Fibroblast of lung (primary cell): ENCODE data around the gene RREB1. TPM values are rescaled to one million over a fixed set of nuclear protein-coding genes. Genes with fewer than 3 reads are reported as not detected.

Experiments
- DNase-seq, 2 donors: peaks; one replicate each; pipeline versions ENCODE4 v3.0.0 to v3.0.0-alpha.2; 2010; ENCODE audit warnings: low read depth in 2 of 2
- H2AFZ ChIP-seq: 2 replicates; pipeline ENCODE4 v1.5.1; 2012; ENCODE audit warnings: low read length, control low read depth, inconsistent platforms
- H3K27ac ChIP-seq: 2 replicates; pipeline ENCODE4 v1.5.1; 2011; ENCODE audit warnings: low read length, control low read depth; ENCODE audit not compliant: insufficient read depth
- H3K27me3 ChIP-seq: 2 replicates; pipeline ENCODE4 v1.5.1; 2011; ENCODE audit warnings: mild to moderate bottlenecking, low read length; ENCODE audit not compliant: control insufficient read depth, insufficient read depth
- H3K36me3 ChIP-seq: 2 replicates; pipeline ENCODE4 v1.5.1; 2011; ENCODE audit warnings: low read length; ENCODE audit not compliant: control insufficient read depth, insufficient read depth
- H3K4me1 ChIP-seq: 2 replicates; pipeline ENCODE4 v1.5.1; 2011; ENCODE audit warnings: low read length; ENCODE audit not compliant: control insufficient read depth, insufficient read depth; ENCODE audit errors: extremely low read depth
- H3K4me2 ChIP-seq: 2 replicates; pipeline ENCODE4 v1.5.1; 2011; ENCODE audit warnings: low read length, control low read depth; ENCODE audit not compliant: insufficient read depth; ENCODE audit errors: extremely low read depth
- H3K4me3 ChIP-seq, 4 experiments: fragments of 200-600 bp in 1 of 4; sonication (generic) in 1 of 4; replicated peaks in 1 of 4; 2 replicates each; pipeline ENCODE4 v1.5.1; 2011 to 2016; ENCODE audit warnings: low read length in 4 of 4, low read depth in 3 of 4, mild to moderate bottlenecking in 3 of 4, control low read depth in 2 of 4, inconsistent platforms in 1 of 4, mixed read lengths in 1 of 4; ENCODE audit not compliant: insufficient read depth in 1 of 4; ENCODE audit errors: control extremely low read depth in 1 of 4
- H3K79me2 ChIP-seq: 2 replicates; pipeline ENCODE4 v1.5.1; 2012; ENCODE audit warnings: mild to moderate bottlenecking, low read length, inconsistent platforms; ENCODE audit not compliant: control insufficient read depth, insufficient read depth
- H3K9ac ChIP-seq: 2 replicates; pipeline ENCODE4 v1.5.1; 2011; ENCODE audit warnings: mild to moderate bottlenecking, low read length, control low read depth; ENCODE audit not compliant: insufficient read depth
- H3K9me3 ChIP-seq: 2 replicates; pipeline ENCODE4 v1.5.1; 2012; ENCODE audit warnings: low read depth, low read length; ENCODE audit not compliant: control insufficient read depth, insufficient read depth
- H4K20me1 ChIP-seq: 2 replicates; pipeline ENCODE4 v1.5.1; 2011; ENCODE audit warnings: low read length; ENCODE audit not compliant: control insufficient read depth, insufficient read depth; ENCODE audit errors: extremely low read depth
- CTCF ChIP-seq, 2 donors: IDR thresholded peaks in 1 of 2; conservative IDR thresholded peaks in 1 of 2; 1 replicate in 1 of 2; 2 replicates in 1 of 2; pipeline ENCODE4 v1.5.1; 2011 to 2012; ENCODE audit warnings: low read length in 2 of 2, control low read depth in 1 of 2, inconsistent platforms in 1 of 2, low read depth in 1 of 2, mild to moderate bottlenecking in 1 of 2
- EZH2 ChIP-seq: IDR thresholded peaks from 2 replicates; pipeline ENCODE4 v1.5.1; 2012; ENCODE audit warnings: low read length, control low read depth, mild to moderate bottlenecking; ENCODE audit errors: missing control alignments
- polyA plus RNA-seq, 2 donors: library from polyadenylated mRNA; depleted of rRNA in 1 of 2; stranded (reverse) in 1 of 2; unstranded in 1 of 2; fragments of >200 nt; gene quantifications; 2 replicates each; pipeline ENCODE4 v1.2.1, GENCODE V29; 2011 to 2012; ENCODE audit warnings: missing spikeins in 1 of 2
- total RNA-seq: library from RNA; depleted of rRNA; stranded (reverse); fragments of >200 nt; gene quantifications from 2 replicates; pipeline ENCODE4 v1.2.1, GENCODE V29; 2014

Gene RREB1
- total and polyA plus RNA-seq, 2 donors (not counting 1 experiment from before 2014, with no cell fraction given) = 2.4 to 18.8 TPM

DNA sequence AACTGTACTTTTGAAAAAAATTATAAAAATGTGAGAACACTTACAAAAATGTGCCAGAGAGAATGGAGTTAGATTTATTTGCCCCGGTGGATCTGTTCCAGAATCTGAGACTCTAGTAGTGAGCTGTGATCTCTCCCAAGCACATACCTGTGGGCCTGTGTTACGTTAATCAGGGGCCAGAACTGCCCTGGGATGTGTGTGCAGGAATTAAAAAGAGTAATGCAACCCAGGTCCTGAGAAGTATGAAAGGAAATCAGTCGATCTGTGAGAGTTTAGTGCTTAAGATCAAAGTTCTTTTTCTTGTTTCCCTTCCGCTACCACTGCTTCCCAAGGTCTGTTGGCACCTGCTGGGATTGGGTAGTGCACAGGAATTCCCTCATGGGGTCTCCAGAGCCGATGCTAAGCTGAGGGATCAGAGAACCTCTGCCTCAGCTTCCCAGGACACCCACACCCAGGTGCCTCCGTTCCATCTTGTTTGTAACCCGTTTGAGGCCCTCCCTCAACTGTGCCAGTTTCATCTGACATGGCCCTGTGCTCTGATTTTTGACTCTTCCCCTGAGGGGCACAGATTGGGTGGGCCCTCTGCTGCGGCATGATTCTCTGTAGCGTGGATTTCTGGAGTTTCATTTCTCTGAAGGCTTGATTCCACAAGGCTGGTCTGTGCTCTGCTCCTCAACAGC is 87.7 kb downstream of the RREB1 start:
- Histone ChIP-seq H3K4me3 (no peak overlapping the region), H3K9me3 (no peaks in the 10 kb centered on the region), H2AFZ (no peak overlapping the region), H3K9ac (no peak overlapping the region), H3K27ac (no peak overlapping the region), H3K36me3 (peaks cover 6% of the 10 kb centered on the region), H3K4me2 (no peak overlapping the region), H3K27me3 (no peaks in the 10 kb centered on the region), H3K4me1 (no peaks in the 10 kb centered on the region), H4K20me1 (no peaks in the 10 kb centered on the region), H3K79me2 (peaks cover 4% of the 10 kb centered on the region)
- TF ChIP-seq CTCF (conservative IDR thresholded peaks at IDR 0.05 in 1 of 2, IDR thresholded peaks at IDR 0.05 in 1 of 2; ENCODE audit: low read depth in 1 of 2, low read length in 2 of 2) (no peak), EZH2 (no peak)
- peak in 1 of 2 donors; percentile 53 for DNase-seq

- H3K4me1 ChIP-seq = no peaks in the 10 kb centered on the region
- H3K79me2 ChIP-seq = peaks cover 4% of the 10 kb centered on the region
- no peak overlapping the region for H3K27ac ChIP-seq
- no peak overlapping the region for H2AFZ ChIP-seq
- TF ChIP-seq EZH2 (no peak), CTCF (conservative IDR thresholded peaks at IDR 0.05 in 1 of 2, IDR thresholded peaks at IDR 0.05 in 1 of 2; ENCODE audit: low read depth in 1 of 2, low read length in 2 of 2) (no peak)
- H4K20me1 ChIP-seq = no peaks in the 10 kb centered on the region
- H3K4me2 ChIP-seq = no peak overlapping the region
- no peaks in the 10 kb centered on the region for H3K9me3 ChIP-seq
- no peak overlapping the region for H3K9ac ChIP-seq
- H3K27me3 ChIP-seq = no peaks in the 10 kb centered on the region
- peaks cover 4% of the 10 kb centered on the region for H3K36me3 ChIP-seq
- no peak overlapping the region for H3K4me3 ChIP-seq
- DNase-seq = no peak
Measured at GRCh38 chr6:7196019-7196402, 88.2 kb downstream of the RREB1 start.

GRCh38 chr6:7196685-7197283 is 89.0 kb downstream of the RREB1 start:
- no peaks in the 10 kb centered on the region for H4K20me1 ChIP-seq
- H3K36me3 ChIP-seq = peaks cover 4% of the 10 kb centered on the region
- no peak overlapping the region for H2AFZ ChIP-seq
- H3K27me3 ChIP-seq = no peaks in the 10 kb centered on the region
- H3K9ac ChIP-seq = no peak overlapping the region
- DNase-seq = no peak
- no peaks in the 10 kb centered on the region for H3K9me3 ChIP-seq
- no peak overlapping the region for H3K4me3 ChIP-seq
- no peaks in the 10 kb centered on the region for H3K4me1 ChIP-seq
- TF ChIP-seq EZH2 (no peak), CTCF (conservative IDR thresholded peaks at IDR 0.05 in 1 of 2, IDR thresholded peaks at IDR 0.05 in 1 of 2; ENCODE audit: low read depth in 1 of 2, low read length in 2 of 2) (no peak)
- peaks cover 4% of the 10 kb centered on the region for H3K79me2 ChIP-seq
- no peak overlapping the region for H3K27ac ChIP-seq
- H3K4me2 ChIP-seq = no peak overlapping the region
